ENCODE results near the gene TP53INP2. TPM values are rescaled to one million over a fixed set of nuclear protein-coding genes. Genes with fewer than 3 reads are reported as not detected.

The TP53INP2 gene
- total RNA-seq, 4 donors from 2014 or later: 11.8 to 40.8 (median 36.2) TPM

GRCh38 chr20:34732523-34732922 lies 28.4 kb downstream of the TP53INP2 start:
- H3K36me3 ChIP-seq: peaks cover 0 to 91% (median 9%) of the 10 kb centered on the region in 3 donors
- 56 to 80% methylated on average over 1 of the region's 1 CpG for WGBS, 2 donors
- no peaks in the 10 kb centered on the region for H3K4me1 ChIP-seq
- no peaks in the 10 kb centered on the region for H3K27me3 ChIP-seq
- H3K4me3 ChIP-seq: peak overlapping the region in 1 of 4 donors; percentile 8
- TF ChIP-seq, protein P1, sequence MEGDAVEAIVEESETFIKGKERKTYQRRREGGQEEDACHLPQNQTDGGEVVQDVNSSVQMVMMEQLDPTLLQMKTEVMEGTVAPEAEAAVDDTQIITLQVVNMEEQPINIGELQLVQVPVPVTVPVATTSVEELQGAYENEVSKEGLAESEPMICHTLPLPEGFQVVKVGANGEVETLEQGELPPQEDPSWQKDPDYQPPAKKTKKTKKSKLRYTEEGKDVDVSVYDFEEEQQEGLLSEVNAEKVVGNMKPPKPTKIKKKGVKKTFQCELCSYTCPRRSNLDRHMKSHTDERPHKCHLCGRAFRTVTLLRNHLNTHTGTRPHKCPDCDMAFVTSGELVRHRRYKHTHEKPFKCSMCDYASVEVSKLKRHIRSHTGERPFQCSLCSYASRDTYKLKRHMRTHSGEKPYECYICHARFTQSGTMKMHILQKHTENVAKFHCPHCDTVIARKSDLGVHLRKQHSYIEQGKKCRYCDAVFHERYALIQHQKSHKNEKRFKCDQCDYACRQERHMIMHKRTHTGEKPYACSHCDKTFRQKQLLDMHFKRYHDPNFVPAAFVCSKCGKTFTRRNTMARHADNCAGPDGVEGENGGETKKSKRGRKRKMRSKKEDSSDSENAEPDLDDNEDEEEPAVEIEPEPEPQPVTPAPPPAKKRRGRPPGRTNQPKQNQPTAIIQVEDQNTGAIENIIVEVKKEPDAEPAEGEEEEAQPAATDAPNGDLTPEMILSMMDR (IDR thresholded peaks at IDR 0.05): no peak
- no peak for TF ChIP-seq POLR2A (IDR thresholded peaks at IDR 0.05)
- H3K9me3 ChIP-seq: no peaks in the 10 kb centered on the region
- H3K27ac ChIP-seq: peak overlapping the region in 2 of 4 donors; percentile 35 to 45
- intact Hi-C loops (cut with DNase I): no loop called here
- no peak for DNase-seq

GRCh38 chr20:34736106-34736735 lies 32.1 kb downstream of the TP53INP2 start:
- WGBS, 2 donors: 84 to 85% methylated on average over 6 of the region's 6 CpGs
- no peak for TF ChIP-seq POLR2A (IDR thresholded peaks at IDR 0.05)
- TF ChIP-seq, protein P1 (IDR thresholded peaks at IDR 0.05): no peak
- H3K36me3 ChIP-seq: peaks cover 5 to 85% (median 9%) of the 10 kb centered on the region in 3 donors
- DNase-seq: no peak
- no peak overlapping the region for H3K27ac ChIP-seq
- H3K4me3 ChIP-seq: no peak overlapping the region
- no peaks in the 10 kb centered on the region for H3K27me3 ChIP-seq
- H3K4me1 ChIP-seq: no peaks in the 10 kb centered on the region
- H3K9me3 ChIP-seq: no peaks in the 10 kb centered on the region
- intact Hi-C loops (cut with DNase I): no loop called here

DNA sequence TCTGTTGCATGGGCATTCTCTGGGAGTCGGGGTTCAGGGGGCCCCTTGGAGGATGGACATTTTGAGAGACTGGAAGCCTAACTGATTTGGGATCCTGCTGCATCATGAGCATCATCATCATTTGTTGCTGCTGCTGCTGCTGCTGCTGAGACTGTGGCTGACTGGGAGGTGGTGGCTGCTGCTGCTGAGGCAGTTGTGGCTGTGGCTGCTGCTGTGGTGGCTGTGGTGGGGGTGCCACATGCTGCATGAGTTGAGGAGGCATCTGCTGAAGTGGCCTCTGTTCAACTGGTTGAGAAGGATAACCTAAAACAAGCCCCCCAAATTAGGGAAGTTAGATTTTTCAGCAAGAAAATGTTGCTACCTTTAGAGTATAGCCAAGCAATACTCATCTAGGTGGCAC lies 38.9 kb downstream of the TP53INP2 start:
- no CpG with 5 or more reads among the region's 1 CpG for WGBS, 2 donors
- intact Hi-C loops (cut with DNase I): no loop called here
- Histone ChIP-seq H3K4me1 (no peaks in the 10 kb centered on the region), H3K9me3 (no peaks in the 10 kb centered on the region), H3K27ac (no peak overlapping the region), H3K27me3 (no peaks in the 10 kb centered on the region), H3K36me3 (peaks cover 12 to 98% (median 18%) of the 10 kb centered on the region in 3 donors), H3K4me3 (no peak overlapping the region)
- no peak for DNase-seq
- TF ChIP-seq, protein P1 (IDR thresholded peaks at IDR 0.05): no peak
- TF ChIP-seq POLR2A (IDR thresholded peaks at IDR 0.05): no peak

- no peaks in the 10 kb centered on the region for H3K4me1 ChIP-seq
- peaks cover 14 to 100% (median 17%) of the 10 kb centered on the region in 3 donors for H3K36me3 ChIP-seq
- intact Hi-C loops (cut with DNase I): no loop called here
- WGBS, 2 donors: 88 to 92% methylated on average over 3 of the region's 3 CpGs
- TF ChIP-seq, protein P1 (IDR thresholded peaks at IDR 0.05): no peak
- no peak for TF ChIP-seq POLR2A (IDR thresholded peaks at IDR 0.05)
- no peak overlapping the region for H3K27ac ChIP-seq
- no peak overlapping the region for H3K4me3 ChIP-seq
- H3K9me3 ChIP-seq: no peaks in the 10 kb centered on the region
- DNase-seq: no peak
- no peaks in the 10 kb centered on the region for H3K27me3 ChIP-seq
These were observed 40.2 kb downstream of the TP53INP2 start for GRCh38 chr20:34744340-34744739.

DNA sequence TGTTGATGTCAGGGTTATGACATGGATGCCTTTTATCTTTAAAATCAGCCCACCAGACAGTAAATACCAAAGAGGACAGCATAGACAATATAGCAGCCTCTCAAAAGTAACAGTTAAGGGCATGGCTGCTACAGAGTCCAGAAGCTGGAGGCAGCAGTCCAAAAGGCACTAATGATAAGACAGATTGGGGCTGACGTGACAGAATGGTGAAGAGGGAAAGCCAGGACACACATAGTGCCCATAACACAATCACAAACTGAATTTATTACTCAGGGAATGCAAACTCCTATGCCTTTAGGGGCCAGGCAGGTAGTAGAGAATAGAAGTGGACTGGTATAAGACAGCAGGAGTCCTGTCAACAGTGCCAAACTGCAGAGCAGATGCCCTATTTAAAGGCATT lies 40.7 kb downstream of the TP53INP2 start:
- intact Hi-C loops (cut with DNase I): no loop called here
- Histone ChIP-seq H3K4me1 (no peaks in the 10 kb centered on the region), H3K9me3 (no peaks in the 10 kb centered on the region), H3K27ac (no peak overlapping the region), H3K36me3 (peaks cover 18 to 100% (median 22%) of the 10 kb centered on the region in 3 donors), H3K4me3 (no peak overlapping the region), H3K27me3 (no peaks in the 10 kb centered on the region)
- no peak for TF ChIP-seq POLR2A (IDR thresholded peaks at IDR 0.05)
- TF ChIP-seq, protein P1 (IDR thresholded peaks at IDR 0.05): no peak
- no peak for DNase-seq
- WGBS, 2 donors: 63 to 85% methylated on average over 1 of the region's 1 CpG
